ENCODE measurements around the gene ACOXL. TPM values are rescaled to one million over a fixed set of nuclear protein-coding genes. Genes with fewer than 3 reads are reported as not detected.
"Not testable (repeated sequence)": the region's sequence is repeated elsewhere in the genome, so short reads cannot be mapped to it uniquely, and the experiment has no call there.

Gene ACOXL
- total RNA-seq (2014; rRNA removed; shearing (Covaris generic)) (not detected in 2 replicates), polyA plus RNA-seq (2016; fragmentation: Nextera tagmentation; extraction: Ambion mirVana) (not detected in 2 replicates)

DNA sequence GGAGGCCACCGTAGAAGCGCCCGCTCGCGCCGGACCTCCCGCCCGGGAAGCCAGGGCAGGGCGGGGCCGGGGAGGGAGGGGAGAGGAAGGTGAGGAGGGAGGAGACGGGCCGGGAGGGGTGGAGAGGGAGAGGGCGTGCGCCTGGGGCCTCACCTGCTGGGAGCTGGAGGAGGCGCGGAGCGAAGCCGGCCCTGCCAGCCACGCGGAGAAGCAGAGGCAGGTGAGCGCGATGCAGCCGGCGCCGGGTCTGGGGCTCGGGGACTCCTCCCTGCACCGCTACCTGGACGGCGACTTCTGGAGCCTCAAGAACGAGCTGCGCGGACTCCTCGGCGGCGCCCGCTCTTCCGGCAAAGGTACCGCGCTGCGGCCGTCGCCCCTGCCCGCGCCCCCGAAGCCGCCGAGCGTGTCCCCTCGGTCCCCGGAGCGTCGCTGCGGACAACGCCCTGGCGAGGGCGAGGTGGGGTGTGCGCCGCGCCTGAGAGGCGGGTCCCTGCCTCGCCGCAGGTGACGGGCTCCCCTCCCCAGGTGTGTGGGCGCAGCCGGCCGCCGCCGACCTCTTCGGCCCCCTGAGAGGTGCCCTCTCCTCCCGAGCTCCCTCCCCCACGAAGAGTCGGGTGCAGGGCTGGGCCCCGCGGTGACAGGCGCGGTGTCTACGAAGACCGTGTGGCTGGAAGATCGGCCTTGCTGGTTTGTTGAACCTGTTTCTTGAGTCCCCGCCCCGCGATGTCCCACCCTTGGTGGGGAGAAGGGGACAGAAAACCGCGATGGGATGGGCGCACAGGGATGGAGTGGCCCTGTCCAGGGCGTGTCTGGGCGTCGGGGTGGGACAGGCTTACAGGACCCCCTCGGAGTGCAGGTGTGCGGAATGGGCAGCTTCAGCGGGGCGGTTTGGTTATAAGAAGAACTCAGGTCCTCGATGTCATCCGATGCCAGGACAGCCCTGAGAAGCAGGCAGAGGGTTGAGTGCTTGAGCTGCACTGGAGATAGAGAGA, at the start of gene ACOXL:
Gene ACOXL, plus strand, starts transcription at position 152 of the 992 bp plus-strand sequence. CDS start 35,817 bp downstream, outside the sequence.
- H3K27ac ChIP-seq, result no peak within 1 kb of the TSS
- no peak within 1 kb of the TSS for H3K4me2 ChIP-seq (ENCODE audit: unreplicated experiment)
- in situ Hi-C loops (cut with MboI), result no loop called here
- peaks cover 93% of the 10 kb centered on the region for H3K27me3 ChIP-seq (replicated peaks; ENCODE audit: insufficient read depth)
- no peaks in the 10 kb centered on the region for H3K9me2 ChIP-seq (ENCODE audit: insufficient read depth)
- no peaks in the 10 kb centered on the region for H3F3A ChIP-seq (ENCODE audit: insufficient read depth)
- H3K4me1 ChIP-seq (ENCODE audit: insufficient read depth), result no peaks in the 10 kb centered on the region
- no peak for DNase-seq
- no peak within 1 kb of the TSS for H3K9ac ChIP-seq
- H3K4me3 ChIP-seq, result no peak within 1 kb of the TSS
- H4K20me1 ChIP-seq (ENCODE audit: insufficient read depth), result no peaks in the 10 kb centered on the region
- 5 to 7% methylated on average over 32 to 82 of the region's 94 CpGs for WGBS, 2 experiments (ENCODE audit: low coverage in 1 of 2, low lambda C conversion rate in 2 of 2, missing lambda C conversion rate in 2 of 2)
- H3K9me3 ChIP-seq (ENCODE audit: low read depth), result no peaks in the 10 kb centered on the region
- no peaks in the 10 kb centered on the region for H3K36me3 ChIP-seq (ENCODE audit: low read depth)
- H2AFZ ChIP-seq, result no peak within 1 kb of the TSS
- TF ChIP-seq EZH2phosphoT487 (IDR thresholded peaks at IDR 0.05; ENCODE audit: insufficient read depth, low read depth) (no peak), EZH2 (IDR thresholded peaks at IDR 0.05; ENCODE audit: insufficient read depth, poor library complexity, severe bottlenecking) (peak; percentile 85)
- H3K79me2 ChIP-seq (ENCODE audit: insufficient read depth), result no peaks in the 10 kb centered on the region

DNA sequence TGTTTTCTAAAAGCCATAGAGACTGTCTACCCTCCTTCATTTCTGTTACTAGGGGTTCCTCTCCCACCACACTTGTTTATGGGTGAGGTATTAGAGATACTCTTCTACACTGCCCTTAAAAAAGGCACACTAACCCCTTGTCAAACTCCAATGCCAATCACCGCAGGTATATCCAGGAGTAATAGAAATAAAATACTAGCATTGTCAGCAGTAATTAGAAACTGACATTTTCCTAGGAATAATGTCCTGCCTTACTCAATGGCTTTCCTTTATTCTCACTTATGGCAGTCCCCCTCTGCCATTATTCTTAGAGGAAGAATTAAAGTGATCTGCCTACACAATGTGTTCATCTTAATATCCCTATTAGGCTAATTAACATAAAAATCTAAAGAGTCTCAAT, 49.5 kb upstream of the ACOXL start:
- in situ Hi-C loops (cut with MboI), result no loop called here
- Histone ChIP-seq H3K4me2 (ENCODE audit: unreplicated experiment) (no peak overlapping the region), H3K27ac (no peak overlapping the region), H3K27me3 (replicated peaks; ENCODE audit: insufficient read depth) (peaks cover 27% of the 10 kb centered on the region; the same call in 1 of the 2 replicates), H3K79me2 (ENCODE audit: insufficient read depth) (no peaks in the 10 kb centered on the region), H2AFZ (no peak overlapping the region), H3K9me2 (ENCODE audit: insufficient read depth) (no peaks in the 10 kb centered on the region), H3F3A (ENCODE audit: insufficient read depth) (0 out of 2 replicates have a peak, but pooled peaks cover 4% of the 10 kb centered on the region), H3K9me3 (ENCODE audit: low read depth) (no peaks in the 10 kb centered on the region), H3K9ac (no peak overlapping the region), H4K20me1 (ENCODE audit: insufficient read depth) (no peaks in the 10 kb centered on the region), H3K36me3 (ENCODE audit: low read depth) (no peaks in the 10 kb centered on the region), H3K4me3 (no peak overlapping the region), H3K4me1 (ENCODE audit: insufficient read depth) (peaks cover 9% of the 10 kb centered on the region; the same call in 1 of the 2 replicates)
- no peak for TF ChIP-seq EZH2 (IDR thresholded peaks at IDR 0.05; ENCODE audit: insufficient read depth, poor library complexity, severe bottlenecking)
- no peak for TF ChIP-seq EZH2phosphoT487 (IDR thresholded peaks at IDR 0.05; ENCODE audit: insufficient read depth, low read depth)
- 64 to 71% methylated on average over 1 of the region's 1 CpG for WGBS, 2 experiments (ENCODE audit: low coverage in 1 of 2, low lambda C conversion rate in 2 of 2, missing lambda C conversion rate in 2 of 2)
- no peak for DNase-seq

DNA sequence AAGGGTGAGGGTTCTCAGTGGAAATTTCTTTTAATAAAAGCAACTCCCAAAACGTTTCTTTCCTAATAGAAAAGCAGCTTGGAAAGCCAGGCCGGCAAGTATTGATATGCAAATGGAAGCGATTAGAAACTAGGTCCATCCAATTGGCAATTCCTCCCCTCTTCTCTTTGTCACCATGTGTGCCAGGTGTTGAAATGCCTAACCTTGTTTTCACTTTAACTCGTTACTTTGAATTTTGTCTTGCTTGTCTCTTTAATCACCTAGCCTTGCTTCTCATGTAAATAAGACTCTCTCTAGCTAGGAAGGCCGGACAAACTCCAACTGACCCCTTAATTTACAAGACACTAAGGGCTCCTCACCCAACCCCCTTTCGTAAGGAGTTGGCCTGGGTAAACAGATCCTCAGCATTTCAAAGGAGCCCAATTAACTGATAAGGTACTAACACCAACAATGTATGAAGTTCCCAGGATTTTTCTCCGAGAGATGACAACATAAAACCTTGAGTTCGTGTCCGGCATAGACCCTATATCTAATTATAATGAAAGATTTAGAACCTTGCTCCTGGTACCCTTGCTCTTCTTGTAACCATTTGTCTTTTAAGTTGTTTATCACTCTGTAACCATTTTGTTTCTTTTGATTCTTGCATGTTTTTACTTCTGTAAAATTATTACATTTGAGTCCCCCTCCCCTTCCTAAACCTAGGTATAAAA, 44.4 kb upstream of the ACOXL start:
- in situ Hi-C loops (cut with MboI); H3K79me2 ChIP-seq (ENCODE audit: insufficient read depth); H3K9me3 ChIP-seq (ENCODE audit: low read depth); H3K9me2 ChIP-seq (ENCODE audit: insufficient read depth); H2AFZ ChIP-seq; H3K4me2 ChIP-seq (ENCODE audit: unreplicated experiment); H3K9ac ChIP-seq; H3K4me3 ChIP-seq; DNase-seq; H3K36me3 ChIP-seq (ENCODE audit: low read depth); H4K20me1 ChIP-seq (ENCODE audit: insufficient read depth); H3F3A ChIP-seq (ENCODE audit: insufficient read depth); H3K4me1 ChIP-seq (ENCODE audit: insufficient read depth); H3K27ac ChIP-seq: not testable (repeated sequence)
- H3K27me3 ChIP-seq (replicated peaks; ENCODE audit: insufficient read depth), result peaks cover 65% of the 10 kb centered on the region
- WGBS, 2 experiments (ENCODE audit: low coverage in 1 of 2, low lambda C conversion rate in 2 of 2, missing lambda C conversion rate in 2 of 2), result 18% methylated on average over 9 of the region's 9 CpGs

DNA sequence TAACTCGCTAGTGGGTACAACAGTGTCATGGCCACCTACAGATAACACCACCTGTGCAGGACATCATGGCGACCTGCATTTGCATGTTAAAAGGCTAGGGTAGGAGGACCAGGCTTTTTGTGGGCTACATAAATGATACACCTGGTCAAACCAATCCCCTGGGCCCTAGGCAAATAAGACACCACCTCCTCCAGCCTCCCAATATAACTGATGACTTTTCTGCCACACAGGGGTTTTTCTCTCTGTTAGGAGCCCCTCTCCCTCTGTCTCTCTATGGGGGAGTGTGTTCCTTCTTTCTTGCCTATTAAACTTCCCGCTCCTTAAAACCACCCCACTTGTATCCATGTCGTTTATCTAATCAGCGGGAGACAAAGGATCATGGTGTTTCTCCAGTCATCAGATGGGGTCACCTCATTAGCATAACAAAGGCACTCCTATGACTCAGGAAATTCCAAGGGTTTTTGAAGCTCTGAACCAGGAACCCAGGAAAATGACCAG, 43.7 kb upstream of the ACOXL start:
- Histone ChIP-seq H4K20me1 (ENCODE audit: insufficient read depth) (no peaks in the 10 kb centered on the region), H3K27me3 (replicated peaks; ENCODE audit: insufficient read depth) (peaks cover 68% of the 10 kb centered on the region), H3F3A (ENCODE audit: insufficient read depth) (no peaks in the 10 kb centered on the region), H3K9me2 (ENCODE audit: insufficient read depth) (no peaks in the 10 kb centered on the region), H2AFZ (no peak overlapping the region), H3K4me3 (no peak overlapping the region), H3K9ac (no peak overlapping the region), H3K79me2 (ENCODE audit: insufficient read depth) (no peaks in the 10 kb centered on the region), H3K4me2 (ENCODE audit: unreplicated experiment) (no peak overlapping the region), H3K27ac (no peak overlapping the region), H3K36me3 (ENCODE audit: low read depth) (no peaks in the 10 kb centered on the region), H3K9me3 (ENCODE audit: low read depth) (no peaks in the 10 kb centered on the region), H3K4me1 (ENCODE audit: insufficient read depth) (no peaks in the 10 kb centered on the region)
- in situ Hi-C loops (cut with MboI), result no loop called here
- DNase-seq, result no peak
- TF ChIP-seq EZH2 (IDR thresholded peaks at IDR 0.05; ENCODE audit: insufficient read depth, poor library complexity, severe bottlenecking), result no peak
- no peak for TF ChIP-seq EZH2phosphoT487 (IDR thresholded peaks at IDR 0.05; ENCODE audit: insufficient read depth, low read depth)
- WGBS, 2 experiments (ENCODE audit: low coverage in 1 of 2, low lambda C conversion rate in 2 of 2, missing lambda C conversion rate in 2 of 2), result 31 to 36% methylated on average over 5 of the region's 5 CpGs
